BLaER1 treated with 17β-estradiol and CSF1 and Interleukin-3, amounts not matched to agents 10 nM and 100 nM (cell line): Measurements from ENCODE around the gene MACROH2A2.
A peak's percentile ranks its signal among the peaks of the same experiment; 100 is the strongest.

Experiments
- H3K27ac ChIP-seq, 11 experiments: shearing (Covaris generic); formaldehyde crosslinking; 2 replicates each; pipeline ENCODE4 v1.8.1; 2022
- H3K27me3 ChIP-seq, 11 experiments: shearing (Covaris generic); formaldehyde crosslinking; 2 replicates each; pipeline ENCODE4 v1.8.1; 2022
- H3K36me3 ChIP-seq, 11 experiments: shearing (Covaris generic); formaldehyde crosslinking; 2 replicates each; pipeline ENCODE4 v1.8.1; 2022
- H3K4me1 ChIP-seq, 10 experiments: shearing (Covaris generic); formaldehyde crosslinking; 2 replicates each; pipeline ENCODE4 v1.8.1; 2022
- H3K4me2 ChIP-seq, 11 experiments: shearing (Covaris generic); formaldehyde crosslinking; 2 replicates each; pipeline ENCODE4 v1.8.1; 2022
- H3K4me3 ChIP-seq, 10 experiments: shearing (Covaris generic); formaldehyde crosslinking; 2 replicates each; pipeline ENCODE4 v1.8.1; 2022
- H3K9ac ChIP-seq, 11 experiments: shearing (Covaris generic); formaldehyde crosslinking; 2 replicates each; pipeline ENCODE4 v1.8.1; 2022
- H3K9me3 ChIP-seq, 11 experiments: shearing (Covaris generic); formaldehyde crosslinking; replicated peaks in 1 of 11; 2 replicates each; pipeline ENCODE4 v1.8.1; 2022
- H4K20me1 ChIP-seq, 11 experiments: shearing (Covaris generic); formaldehyde crosslinking; 2 replicates each; pipeline ENCODE4 v1.8.1; 2022
- Cebpa-rat ChIP-seq, 11 experiments: shearing (Covaris generic); IDR thresholded peaks; 2 replicates each; pipeline ENCODE4 v1.8.1; 2022

MACROH2A2 gene

DNA sequence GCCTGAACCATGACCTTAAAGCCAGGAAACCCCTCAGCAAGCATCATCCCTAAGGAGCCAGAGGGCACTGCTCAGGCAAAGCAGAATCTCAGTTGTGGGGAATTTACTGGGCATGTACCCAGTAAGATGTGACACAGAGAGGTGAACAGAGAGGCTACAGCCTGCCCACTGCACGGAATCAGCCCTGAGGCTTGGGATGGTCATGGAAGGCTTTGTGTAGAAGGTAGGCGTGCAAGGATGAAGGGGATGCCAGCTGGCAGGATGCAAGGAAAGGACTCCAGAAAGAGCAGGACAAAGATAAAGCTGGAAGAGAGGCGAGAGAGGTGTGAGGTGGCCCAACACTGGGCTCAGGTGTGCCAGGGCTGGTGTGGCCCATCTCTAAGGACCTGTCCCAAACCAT, 82.4 kb downstream of the MACROH2A2 start:
- Histone ChIP-seq H3K27me3 (peaks cover 0 to 29% (median 25%) of the 10 kb centered on the region in 11 experiments; a peak in 17 of 22 replicates), H3K9ac (no peak overlapping the region), H4K20me1 (no peaks in the 10 kb centered on the region; a peak in 1 of 22 replicates), H3K4me1 (peaks cover 26 to 46% (median 34%) of the 10 kb centered on the region in 10 experiments), H3K9me3 (no peaks in the 10 kb centered on the region), H3K36me3 (peaks cover 0 to 25% (median 14%) of the 10 kb centered on the region in 11 experiments; a peak in 15 of 22 replicates), H3K27ac (no peak overlapping the region), H3K4me3 (no peak overlapping the region), H3K4me2 (no peak overlapping the region)
- no peak for TF ChIP-seq Cebpa-rat (IDR thresholded peaks at IDR 0.05)

DNA sequence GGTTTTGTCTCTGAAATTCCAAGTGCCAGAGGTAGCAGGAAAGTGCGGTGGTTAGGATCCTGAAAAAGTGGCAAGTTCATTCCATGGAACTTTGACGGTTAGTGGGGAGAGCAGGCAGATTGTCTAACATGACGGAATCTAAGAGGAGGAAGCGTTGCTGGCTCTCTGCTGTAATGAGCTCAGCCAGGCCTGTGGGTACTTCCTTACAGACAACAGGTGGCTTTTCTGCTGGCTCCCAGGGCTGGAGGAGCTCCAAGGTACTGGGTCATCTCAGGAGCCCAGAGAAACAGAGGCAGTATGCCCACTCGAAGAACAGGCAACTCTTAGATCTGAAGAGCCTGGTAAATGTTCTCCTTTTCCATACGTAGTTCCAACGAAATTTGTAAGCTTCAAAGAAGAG, 83.0 kb downstream of the MACROH2A2 start:
- Histone ChIP-seq H4K20me1 (no peaks in the 10 kb centered on the region; a peak in 1 of 22 replicates), H3K4me3 (no peak overlapping the region), H3K9ac (no peak overlapping the region), H3K4me1 (peaks cover 22 to 40% (median 30%) of the 10 kb centered on the region in 10 experiments), H3K27ac (no peak overlapping the region), H3K27me3 (peaks cover 0 to 29% (median 25%) of the 10 kb centered on the region in 11 experiments; a peak in 17 of 22 replicates), H3K4me2 (no peak overlapping the region), H3K9me3 (no peaks in the 10 kb centered on the region), H3K36me3 (peaks cover 0 to 25% (median 17%) of the 10 kb centered on the region in 11 experiments; a peak in 15 of 22 replicates)
- TF ChIP-seq Cebpa-rat (IDR thresholded peaks at IDR 0.05), result no peak

- Histone ChIP-seq H3K4me1 (peaks cover 7 to 26% (median 15%) of the 10 kb centered on the region in 10 experiments; a peak in 19 of 20 replicates), H3K4me3 (no peak overlapping the region), H4K20me1 (no peaks in the 10 kb centered on the region; a peak in 1 of 22 replicates), H3K9me3 (no peaks in the 10 kb centered on the region), H3K27me3 (peaks cover 0 to 17% (median 13%) of the 10 kb centered on the region in 11 experiments; a peak in 17 of 22 replicates), H3K4me2 (0 out of 22 replicates have a peak overlapping the region, but pooled peaks of 2 of the 11 experiments have one; percentile 4 to 18), H3K27ac (no peak overlapping the region), H3K9ac (no peak overlapping the region), H3K36me3 (peaks cover 0 to 25% (median 17%) of the 10 kb centered on the region in 11 experiments; a peak in 15 of 22 replicates)
- TF ChIP-seq Cebpa-rat (IDR thresholded peaks at IDR 0.05), result no peak
Measured at GRCh38 chr10:70137135-70137534, 84.5 kb downstream of the MACROH2A2 start.

DNA sequence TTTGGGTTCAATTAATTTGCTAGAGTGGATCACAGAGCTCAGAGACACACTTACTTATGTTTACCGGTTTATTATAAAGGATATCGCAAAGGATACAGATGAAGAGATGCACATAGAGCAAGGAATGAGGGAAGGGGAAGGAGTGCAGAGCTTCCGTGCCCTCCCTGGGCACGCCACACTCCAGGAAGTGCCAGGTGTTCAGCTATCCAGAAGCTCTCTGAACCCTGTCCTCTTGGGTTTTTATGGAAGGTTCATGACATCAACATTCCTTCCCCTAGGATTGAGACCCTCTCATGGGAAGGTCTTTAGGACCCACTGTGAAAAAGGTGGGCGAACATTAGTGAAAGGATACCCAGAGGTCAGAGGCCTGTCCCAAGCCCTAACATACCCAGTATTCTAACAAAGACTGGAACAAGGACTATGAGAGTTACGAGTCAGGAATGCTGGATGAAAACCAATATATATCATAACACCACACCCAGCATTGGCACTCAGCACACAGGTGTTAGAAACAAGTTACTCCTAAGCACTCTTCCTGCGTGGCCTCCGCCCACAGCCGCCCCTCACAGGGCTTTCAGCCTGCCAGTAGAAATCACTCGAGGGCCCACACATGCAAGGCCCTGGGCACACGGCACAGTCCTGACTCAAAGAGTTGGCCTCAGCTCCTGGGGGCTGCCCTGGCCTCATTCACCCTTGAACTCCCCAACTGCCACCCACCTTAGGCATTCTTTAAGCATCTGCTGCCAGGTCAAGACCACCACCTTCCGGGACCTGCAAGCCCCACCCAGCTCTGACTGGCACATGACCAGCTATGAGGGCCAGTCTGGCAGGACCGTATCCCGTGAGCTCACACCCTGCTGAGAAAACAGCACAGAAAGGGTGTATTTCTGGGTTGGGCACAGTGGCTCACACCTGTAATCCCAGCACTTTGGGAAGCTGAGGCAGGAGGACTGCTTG, 85.6 kb downstream of the MACROH2A2 start:
- H3K9ac ChIP-seq, result no peak overlapping the region
- no peak overlapping the region for H3K4me2 ChIP-seq
- peaks cover 0 to 6% (median 3%) of the 10 kb centered on the region in 11 experiments; a peak in 8 of 22 replicates for H3K27me3 ChIP-seq
- H3K4me3 ChIP-seq, result no peak overlapping the region
- H4K20me1 ChIP-seq, result peaks cover 0 to 6% (median 0%) of the 10 kb centered on the region in 11 experiments; a peak in 2 of 22 replicates
- H3K27ac ChIP-seq, result no peak overlapping the region
- no peak for TF ChIP-seq Cebpa-rat (IDR thresholded peaks at IDR 0.05)
- no peaks in the 10 kb centered on the region for H3K9me3 ChIP-seq
- peaks cover 0 to 15% (median 9%) of the 10 kb centered on the region in 10 experiments; a peak in 11 of 20 replicates for H3K4me1 ChIP-seq
- peaks cover 0 to 25% (median 17%) of the 10 kb centered on the region in 11 experiments; a peak in 15 of 22 replicates for H3K36me3 ChIP-seq

DNA sequence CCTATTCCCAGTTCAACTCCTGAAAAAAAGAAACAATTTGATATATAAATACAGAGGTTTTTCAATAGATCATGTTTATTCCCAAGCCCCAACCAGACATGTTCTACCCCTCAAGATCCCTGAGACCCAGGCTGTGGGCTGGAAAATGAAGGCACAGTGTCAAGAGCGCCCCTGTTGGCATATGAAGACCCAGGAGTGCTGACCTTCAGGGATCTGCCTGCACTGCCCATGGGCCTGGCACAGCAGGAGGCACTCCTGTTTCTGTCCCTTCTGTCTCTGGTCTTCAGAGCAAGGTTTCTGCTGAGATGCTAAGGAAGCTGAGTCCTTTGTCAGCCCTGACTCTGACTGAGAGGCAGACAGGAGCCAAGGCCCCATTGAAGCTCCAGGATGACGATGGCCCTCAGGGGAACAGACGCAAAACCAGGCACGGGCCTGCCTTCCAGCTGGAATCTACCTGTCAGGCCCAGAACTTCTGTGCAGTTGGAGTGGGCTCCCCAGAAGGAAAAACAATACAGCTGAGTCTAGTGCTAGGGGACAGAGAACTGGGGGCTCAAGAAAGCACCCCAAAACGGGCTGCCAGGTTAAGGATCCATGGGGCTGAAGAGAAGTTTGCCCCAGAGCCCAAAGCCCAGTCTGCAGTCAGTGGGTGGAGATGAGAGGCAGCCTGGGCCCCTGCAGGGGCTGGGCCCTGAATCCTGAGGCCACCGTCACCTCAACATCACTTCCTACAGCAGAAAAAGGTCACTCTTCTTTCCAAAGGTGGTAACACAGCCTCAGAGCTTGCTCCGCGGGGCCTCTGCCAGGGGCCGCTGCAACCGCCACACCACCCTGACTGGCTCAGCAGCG, 86.7 kb downstream of the MACROH2A2 start:
- Histone ChIP-seq H3K4me3 (no peak overlapping the region), H4K20me1 (peaks cover 0 to 18% (median 1%) of the 10 kb centered on the region in 11 experiments; a peak in 3 of 22 replicates), H3K36me3 (peaks cover 0 to 25% (median 17%) of the 10 kb centered on the region in 11 experiments; a peak in 15 of 22 replicates), H3K4me1 (peaks cover 3 to 18% (median 7%) of the 10 kb centered on the region in 10 experiments; a peak in 18 of 20 replicates), H3K9me3 (no peaks in the 10 kb centered on the region), H3K27ac (no peak overlapping the region), H3K9ac (no peak overlapping the region), H3K4me2 (no peak overlapping the region), H3K27me3 (no peaks in the 10 kb centered on the region)
- no peak for TF ChIP-seq Cebpa-rat (IDR thresholded peaks at IDR 0.05)

DNA sequence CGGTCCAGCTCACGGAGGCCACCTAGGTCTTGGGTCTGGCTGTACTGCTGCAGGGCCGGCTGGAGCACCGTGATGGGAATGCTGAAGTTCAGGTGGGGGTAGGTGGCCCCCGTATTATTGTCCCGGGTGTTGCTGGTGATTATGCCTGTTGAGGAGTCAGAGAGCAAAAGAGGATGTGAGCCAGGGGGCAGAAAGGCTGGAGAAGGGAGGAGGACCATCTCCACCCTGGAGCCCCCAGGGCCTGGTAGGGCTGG, 87.3 kb downstream of the MACROH2A2 start:
- Histone ChIP-seq H3K36me3 (peaks cover 0 to 25% (median 17%) of the 10 kb centered on the region in 11 experiments; a peak in 15 of 22 replicates), H3K4me3 (no peak overlapping the region), H3K4me2 (no peak overlapping the region), H3K27me3 (no peaks in the 10 kb centered on the region), H3K27ac (no peak overlapping the region), H3K9ac (no peak overlapping the region), H3K4me1 (peaks cover 8 to 24% (median 13%) of the 10 kb centered on the region in 10 experiments), H3K9me3 (no peaks in the 10 kb centered on the region), H4K20me1 (peaks cover 0 to 21% (median 3%) of the 10 kb centered on the region in 11 experiments; a peak in 4 of 22 replicates)
- TF ChIP-seq Cebpa-rat (IDR thresholded peaks at IDR 0.05), result no peak

GRCh38 chr10:70140297-70140696, 87.7 kb downstream of the MACROH2A2 start:
- no peaks in the 10 kb centered on the region for H3K9me3 ChIP-seq
- H3K4me2 ChIP-seq, result no peak overlapping the region
- peaks cover 0 to 24% (median 5%) of the 10 kb centered on the region in 11 experiments; a peak in 4 of 22 replicates for H4K20me1 ChIP-seq
- no peak for TF ChIP-seq Cebpa-rat (IDR thresholded peaks at IDR 0.05)
- no peak overlapping the region for H3K9ac ChIP-seq
- H3K36me3 ChIP-seq, result peaks cover 0 to 25% (median 17%) of the 10 kb centered on the region in 11 experiments; a peak in 15 of 22 replicates
- H3K27me3 ChIP-seq, result no peaks in the 10 kb centered on the region
- no peak overlapping the region for H3K27ac ChIP-seq
- no peak overlapping the region for H3K4me3 ChIP-seq
- peaks cover 12 to 27% (median 17%) of the 10 kb centered on the region in 10 experiments for H3K4me1 ChIP-seq

DNA sequence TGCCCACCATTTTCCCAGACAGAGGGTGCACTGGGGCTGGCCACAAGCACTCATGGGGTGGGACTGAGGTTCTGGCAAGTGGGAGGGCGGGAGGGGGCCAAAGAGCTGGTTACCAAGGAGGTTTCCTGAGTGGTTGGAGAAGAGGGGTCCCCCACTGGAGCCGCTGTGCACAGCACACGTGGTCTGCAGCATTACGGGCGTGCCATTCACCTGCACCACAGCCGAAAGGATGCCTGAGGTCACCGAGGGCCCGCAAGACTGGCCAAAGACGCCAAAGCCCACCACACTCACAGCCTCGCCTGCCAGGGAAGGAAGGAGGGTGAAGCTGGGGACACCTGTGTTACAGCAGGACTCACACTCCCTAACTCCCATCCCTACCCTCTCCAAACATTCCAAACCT, 89.9 kb downstream of the MACROH2A2 start:
- no peaks in the 10 kb centered on the region for H3K27me3 ChIP-seq
- H3K4me3 ChIP-seq, result no peak overlapping the region
- peaks cover 0 to 27% (median 10%) of the 10 kb centered on the region in 11 experiments; a peak in 10 of 22 replicates for H4K20me1 ChIP-seq
- H3K4me1 ChIP-seq, result peaks cover 18 to 35% (median 23%) of the 10 kb centered on the region in 10 experiments
- H3K9me3 ChIP-seq, result no peaks in the 10 kb centered on the region
- no peak for TF ChIP-seq Cebpa-rat (IDR thresholded peaks at IDR 0.05)
- H3K4me2 ChIP-seq, result no peak overlapping the region
- no peak overlapping the region for H3K27ac ChIP-seq
- peaks cover 0 to 25% (median 17%) of the 10 kb centered on the region in 11 experiments; a peak in 15 of 22 replicates for H3K36me3 ChIP-seq
- no peak overlapping the region for H3K9ac ChIP-seq
